Stimulated activated CD8-positive, alpha-beta memory T cell treated with anti-CD3 and anti-CD28 coated beads, Interleukin-12 subunit alpha, Interleukin-12 subunit beta, amount 100 ng/mL, for 24 hours (primary cell): ENCODE results near the gene CDH4.

ENCODE experiments used
- DNase-seq: peaks from one replicate; pipeline ENCODE4 v3.0.0-alpha.2; 2020; ENCODE audit errors: extremely low read depth

CDH4 gene

DNA sequence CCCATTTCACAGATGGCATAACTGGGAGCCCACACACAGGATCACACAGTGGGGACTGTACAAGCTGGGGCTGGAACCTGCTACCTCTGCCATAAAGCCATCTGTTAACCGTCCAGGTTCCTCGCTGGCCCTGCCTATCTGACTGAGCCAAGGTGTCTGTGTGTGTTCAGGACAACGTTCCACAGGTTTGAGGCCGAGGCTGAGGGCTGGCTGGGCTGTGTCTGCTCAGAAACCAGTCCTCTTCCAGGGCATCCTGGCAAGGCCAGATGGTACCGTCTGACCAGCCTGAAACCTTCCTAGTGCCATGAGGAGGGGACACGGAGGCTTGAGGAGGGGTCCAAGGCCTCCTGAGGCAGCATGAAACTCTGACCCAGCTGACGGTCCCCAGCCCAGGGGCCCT, 663.0 kb downstream of the CDH4 start:
- no peak for DNase-seq

DNA sequence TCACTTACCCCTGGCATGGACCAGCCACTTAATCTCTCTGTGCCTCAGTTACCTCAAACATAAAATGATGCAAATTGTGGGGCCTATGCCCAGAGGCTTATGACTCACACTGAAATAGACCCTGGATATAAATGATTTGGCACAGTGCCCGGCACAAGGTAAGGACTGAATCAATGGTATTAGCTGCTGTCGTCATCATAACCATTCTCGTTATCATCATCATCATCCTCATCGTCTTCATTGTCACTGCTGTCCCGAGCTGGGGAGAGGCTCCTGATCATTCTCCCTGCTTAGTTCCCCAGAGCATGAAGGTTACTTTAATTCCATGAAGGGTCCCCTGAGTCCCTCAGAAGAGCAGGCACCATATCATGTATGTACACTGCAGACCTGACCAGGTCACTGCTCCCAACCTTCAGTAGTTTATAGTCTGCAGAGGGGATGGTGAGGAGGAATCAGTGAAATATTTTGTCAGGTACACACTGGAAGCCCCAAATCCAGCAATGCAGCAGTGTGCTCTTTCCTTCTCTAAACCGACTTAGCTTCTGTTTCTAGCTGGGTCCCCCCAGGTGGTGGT, 664.3 kb downstream of the CDH4 start:
- no peak for DNase-seq

DNA sequence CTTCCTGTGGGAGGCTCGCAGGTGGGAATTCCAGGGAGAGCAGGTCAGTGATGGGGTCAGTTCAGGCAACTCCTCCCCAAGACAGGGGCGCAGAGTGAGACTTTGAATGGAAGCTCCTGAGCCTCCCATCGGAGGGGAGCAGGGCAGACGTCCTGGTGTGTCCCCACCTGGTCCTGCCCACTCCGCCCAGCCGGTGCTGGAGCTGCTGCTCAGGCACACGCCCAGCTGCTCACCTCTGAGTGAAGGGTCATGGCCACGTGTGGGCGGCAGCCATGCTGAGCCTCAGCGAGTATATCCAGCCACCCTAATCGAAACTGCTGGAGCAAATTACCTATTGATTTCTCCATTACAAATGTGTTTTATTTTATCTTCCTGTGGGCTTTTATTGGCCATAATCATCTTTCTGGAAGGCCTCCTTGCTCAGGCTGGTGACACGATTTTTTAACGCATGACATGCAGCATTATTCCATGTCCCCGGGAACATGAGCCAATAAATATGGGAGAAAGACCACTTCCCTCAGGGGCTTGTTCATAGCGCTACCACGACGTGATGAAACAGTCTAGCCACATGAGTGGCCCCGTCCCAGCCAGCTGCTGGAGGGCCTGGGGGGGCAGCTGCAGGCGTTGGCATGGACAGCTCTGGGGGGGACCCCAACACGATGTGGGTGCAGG, 665.5 kb downstream of the CDH4 start:
- DNase-seq: no peak

DNA sequence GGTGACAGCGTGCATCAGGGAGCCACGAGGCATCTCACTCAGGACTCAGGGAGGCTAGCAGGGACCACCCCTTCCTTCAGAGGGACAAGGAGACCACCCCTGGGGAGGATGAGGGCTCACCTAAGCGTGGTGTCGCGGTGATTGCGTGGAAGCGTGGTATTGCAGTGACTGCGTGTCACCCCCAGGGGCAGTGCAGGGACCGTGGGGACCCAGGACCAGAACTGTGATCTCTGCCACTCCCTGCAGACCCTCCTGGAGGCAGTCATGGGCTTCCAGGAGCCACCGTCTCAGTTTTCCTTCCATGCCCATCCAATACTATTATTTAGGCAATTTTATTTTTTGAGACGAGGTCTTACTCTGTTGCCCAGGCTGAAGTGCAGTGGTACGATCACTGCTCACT, 666.5 kb downstream of the CDH4 start:
- DNase-seq: no peak

DNA sequence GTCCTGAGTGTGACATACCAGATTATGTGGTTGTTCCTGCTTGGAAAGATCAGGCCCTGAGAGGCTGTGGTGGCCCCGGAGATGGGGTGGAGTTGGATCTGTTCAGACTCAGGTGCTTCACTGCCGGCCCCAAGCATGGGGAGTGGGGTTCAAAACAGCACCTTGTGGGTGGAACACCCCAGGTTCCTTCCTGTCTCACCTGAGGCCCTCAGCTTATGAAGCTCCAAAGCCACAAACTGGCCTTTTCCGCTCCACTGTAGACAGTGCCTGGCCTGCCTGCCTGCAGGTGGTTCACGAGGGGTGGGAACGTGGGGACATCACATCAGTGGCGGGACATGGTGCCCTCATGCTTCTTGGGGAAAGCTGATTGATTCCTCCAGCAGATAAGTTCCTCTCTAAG, 667.2 kb downstream of the CDH4 start:
- DNase-seq: no peak

DNA sequence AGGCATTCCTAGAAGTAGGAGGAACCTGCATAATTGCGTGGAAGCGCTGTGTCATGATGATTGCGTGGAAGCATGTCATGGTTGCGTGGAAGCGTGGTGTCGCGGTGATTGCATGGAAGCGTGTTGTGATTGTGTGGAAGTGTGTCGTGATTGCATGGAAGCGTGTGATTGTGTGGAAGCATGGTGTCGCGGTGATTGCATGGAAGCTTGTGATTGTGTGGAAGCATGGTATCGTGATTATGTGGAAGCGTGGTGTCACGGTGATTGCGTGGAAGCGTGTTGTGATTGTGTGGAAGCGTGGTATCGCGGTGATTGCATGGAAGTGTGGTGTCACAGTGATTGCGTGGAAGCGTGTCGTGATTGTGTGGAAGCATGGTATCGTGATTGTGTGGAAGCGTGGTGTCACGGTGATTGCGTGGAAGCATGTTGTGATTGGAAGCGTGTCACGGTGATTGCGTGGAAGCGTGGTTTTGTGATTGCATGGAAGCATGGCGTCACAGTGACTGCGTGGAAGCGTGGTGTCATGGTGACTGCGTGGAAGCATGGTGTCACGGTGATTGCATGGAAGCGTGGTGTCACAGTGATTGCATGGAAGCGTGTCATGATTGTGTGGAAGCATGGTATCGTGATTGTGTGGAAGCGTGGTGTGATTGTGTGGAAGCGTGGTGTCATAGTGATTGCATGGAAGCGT, 667.8 kb downstream of the CDH4 start:
- DNase-seq: no peak

DNA sequence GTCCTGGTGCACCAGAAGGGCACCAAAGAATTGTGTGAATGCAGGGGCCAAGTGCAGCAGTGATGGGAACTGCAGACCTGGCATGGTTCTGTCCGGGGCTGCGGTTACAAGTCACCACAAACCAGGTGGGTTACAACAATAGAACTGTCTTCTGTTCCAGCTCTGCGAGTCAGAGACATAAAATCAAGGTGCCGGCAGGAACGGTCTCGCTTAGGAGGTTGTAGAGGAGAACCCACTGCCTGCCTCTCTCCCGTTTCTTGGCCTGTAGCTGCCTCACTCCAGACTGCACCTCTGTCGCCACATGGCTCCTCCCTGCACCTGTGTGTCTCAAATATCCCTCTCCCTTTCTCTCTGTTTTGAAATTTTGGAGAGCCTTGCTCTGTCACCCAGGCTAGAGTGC, 670.4 kb downstream of the CDH4 start:
- DNase-seq: no peak

DNA sequence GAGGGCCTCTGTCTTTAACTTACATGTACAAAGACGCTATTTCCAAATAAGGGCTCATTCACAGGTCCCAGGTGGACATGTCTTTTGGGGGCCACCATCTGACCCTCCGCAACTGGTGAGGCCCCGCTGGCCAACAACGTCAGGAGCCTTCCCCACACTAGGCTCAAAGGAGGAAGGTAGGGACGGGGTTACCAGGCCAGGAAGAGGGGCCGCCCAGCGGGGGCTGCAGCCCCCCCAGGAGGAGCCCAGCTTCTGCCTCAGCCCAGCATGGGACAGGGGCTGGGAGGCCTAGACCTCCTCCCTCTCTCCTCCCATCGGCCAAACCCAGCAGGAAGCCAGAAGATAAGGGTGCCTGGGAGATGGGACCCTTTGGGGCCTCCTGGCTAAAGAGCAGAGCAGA, 670.9 kb downstream of the CDH4 start:
- no peak for DNase-seq

DNA sequence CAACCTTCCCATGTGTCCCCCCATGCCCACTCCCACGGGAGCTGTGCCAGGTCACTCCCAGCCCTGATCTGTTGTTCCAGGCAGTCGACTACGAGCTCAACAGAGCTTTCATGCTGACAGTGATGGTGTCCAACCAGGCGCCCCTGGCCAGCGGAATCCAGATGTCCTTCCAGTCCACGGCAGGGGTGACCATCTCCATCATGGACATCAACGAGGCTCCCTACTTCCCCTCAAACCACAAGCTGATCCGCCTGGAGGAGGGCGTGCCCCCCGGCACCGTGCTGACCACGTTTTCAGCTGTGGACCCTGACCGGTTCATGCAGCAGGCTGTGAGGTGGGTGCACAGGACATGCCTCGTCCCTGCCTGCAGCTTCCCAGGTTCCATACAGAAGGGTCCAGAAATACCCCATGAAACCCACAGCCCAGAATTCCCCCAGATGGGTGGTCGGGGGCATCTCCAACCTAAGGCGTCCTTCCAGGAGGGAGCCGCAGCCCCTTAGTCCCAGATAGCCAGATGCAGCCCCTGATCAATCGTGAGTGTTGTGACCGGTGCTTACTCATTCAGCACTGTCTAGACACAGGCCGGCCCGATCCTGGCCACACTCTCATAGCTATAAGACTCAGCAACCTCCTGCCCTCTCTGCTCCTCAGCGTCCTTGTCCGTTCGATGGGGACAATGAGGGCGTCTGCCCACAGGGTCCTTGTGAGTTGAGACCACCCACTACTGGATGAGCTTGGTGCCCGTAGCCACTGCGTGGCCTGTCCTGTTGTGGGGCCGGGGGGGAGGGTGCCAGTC, 671.5 kb downstream of the CDH4 start:
- DNase-seq: no peak

DNA sequence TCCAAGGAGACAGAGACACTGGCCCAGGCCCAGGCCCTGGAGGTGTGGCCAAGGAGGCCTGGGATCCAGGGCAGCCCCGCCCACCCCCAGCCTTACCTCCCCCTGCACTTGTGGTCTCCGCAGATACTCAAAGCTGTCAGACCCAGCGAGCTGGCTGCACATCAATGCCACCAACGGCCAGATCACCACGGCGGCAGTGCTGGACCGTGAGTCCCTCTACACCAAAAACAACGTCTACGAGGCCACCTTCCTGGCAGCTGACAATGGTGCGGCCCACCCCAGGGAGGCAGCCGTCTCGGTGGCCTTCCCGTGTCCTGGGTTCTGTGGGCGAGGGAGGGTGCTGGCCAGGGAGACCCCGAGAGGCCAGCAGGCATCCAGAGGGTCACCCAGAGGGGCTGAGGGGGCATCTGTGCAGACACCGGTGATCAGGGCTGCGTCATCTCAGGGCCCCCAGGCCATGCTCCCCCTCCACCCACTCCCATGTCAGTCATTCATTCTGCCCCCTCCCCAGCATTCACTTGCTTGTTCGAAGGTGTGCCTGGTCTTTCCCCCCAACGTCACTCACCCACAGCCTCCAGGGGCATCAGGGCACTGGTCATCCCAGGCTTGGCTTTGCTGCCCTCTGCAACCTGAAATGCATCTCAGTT, 672.3 kb downstream of the CDH4 start:
- no peak for DNase-seq

DNA sequence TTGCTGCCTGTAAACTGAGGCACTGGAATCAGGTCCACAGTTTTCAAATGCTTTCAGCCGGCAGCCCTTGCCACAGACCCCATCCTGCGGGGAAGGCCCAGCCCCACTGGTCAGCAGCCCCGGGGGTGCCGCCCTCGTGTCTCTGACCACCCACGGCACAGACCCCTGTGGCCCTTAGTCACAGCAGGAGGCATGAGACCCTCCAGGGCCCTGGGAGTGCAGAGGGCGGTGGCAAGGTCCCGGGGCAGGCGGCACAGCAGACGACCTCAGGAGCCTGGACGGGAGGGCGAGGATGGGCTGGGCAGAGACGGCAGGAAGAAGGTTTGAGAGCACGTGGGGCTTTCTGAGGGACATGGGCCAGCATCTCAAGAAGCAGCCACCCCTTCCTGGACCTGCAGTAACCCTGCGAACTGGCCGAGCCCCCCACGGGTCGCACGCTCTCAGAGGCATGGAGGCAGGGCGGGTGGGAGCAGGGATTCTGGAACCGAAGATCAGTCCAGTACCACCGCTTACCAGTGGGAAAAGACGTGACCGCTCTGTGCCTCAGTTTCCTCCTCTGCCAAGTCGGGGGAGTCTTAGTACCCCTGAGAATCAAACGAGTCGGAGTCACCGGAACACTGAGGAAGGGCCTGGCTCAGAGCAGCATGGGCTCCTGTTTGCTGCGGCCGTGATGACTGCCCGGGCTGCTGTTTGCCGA, 672.9 kb downstream of the CDH4 start:
- no peak for DNase-seq

DNA sequence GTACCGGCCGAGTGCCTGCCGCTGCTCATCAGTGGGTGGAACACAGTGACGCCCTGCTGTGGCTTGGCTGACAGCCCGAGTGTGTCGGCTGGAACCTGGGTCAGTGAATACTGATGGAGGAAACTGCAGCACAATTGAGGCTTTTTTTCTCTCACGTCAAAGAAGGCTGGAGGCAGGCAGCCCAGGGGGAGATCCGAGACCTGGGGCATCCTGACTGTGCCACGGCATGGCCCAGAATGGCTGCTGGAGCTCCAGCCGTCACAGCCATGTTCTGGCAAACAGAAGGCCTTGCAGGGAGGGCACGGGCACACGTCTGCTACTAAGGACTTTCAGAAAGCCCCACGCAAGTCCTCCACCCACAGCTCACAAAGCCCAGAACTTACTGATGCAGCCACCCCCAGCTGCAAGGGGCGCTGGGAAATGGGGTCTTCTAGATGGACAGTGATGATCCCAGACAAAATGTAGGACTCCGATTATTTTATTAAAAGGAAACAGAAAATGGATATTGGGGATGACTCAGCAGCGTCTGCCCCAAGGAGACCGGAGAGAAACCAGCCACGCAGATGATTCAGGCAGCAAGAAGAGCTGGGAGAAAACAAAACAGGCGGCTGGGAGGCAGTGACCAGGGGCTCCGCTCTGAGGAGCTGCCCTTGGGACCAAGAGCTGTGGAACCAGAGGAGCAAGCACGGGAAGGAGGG, 673.6 kb downstream of the CDH4 start:
- DNase-seq: no peak

DNA sequence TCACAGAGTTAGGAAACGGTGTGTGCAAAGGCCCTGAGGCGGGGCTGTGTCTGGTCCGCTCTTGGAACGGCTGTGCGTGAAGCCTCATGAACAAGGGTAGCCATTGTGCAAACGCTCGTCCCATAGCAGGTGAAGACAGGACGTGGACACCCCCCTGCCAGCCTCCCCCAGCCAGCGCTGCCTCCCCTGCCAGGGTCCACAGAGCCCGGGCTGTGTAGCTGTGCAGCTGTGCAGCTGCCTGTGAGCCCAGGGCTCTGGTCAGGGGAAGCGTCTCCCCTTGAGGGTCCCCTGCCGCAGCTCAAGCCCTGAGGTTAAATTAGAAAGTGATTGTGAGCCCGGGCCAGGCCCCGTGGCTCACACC, 674.2 kb downstream of the CDH4 start:
- DNase-seq: no peak

DNA sequence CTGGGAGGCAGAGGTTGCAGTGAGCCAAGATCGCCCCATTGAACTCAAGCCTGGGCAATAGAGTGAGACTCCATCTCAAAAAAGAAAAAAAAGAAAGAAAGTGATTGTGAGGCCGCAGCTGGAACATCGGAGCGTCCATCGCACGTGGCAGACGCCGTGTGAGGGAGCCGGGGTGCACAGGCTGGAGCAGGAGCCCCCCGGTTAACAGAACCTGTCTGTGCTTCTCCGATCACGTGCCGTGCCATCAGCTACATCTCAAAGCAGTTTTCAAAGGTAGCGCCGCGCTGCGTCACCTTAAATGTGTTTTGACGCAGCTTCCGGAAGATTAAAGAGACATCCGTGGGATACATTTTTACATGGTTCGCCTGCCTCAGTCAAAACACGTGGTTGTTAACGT, 674.7 kb downstream of the CDH4 start:
- DNase-seq: no peak

DNA sequence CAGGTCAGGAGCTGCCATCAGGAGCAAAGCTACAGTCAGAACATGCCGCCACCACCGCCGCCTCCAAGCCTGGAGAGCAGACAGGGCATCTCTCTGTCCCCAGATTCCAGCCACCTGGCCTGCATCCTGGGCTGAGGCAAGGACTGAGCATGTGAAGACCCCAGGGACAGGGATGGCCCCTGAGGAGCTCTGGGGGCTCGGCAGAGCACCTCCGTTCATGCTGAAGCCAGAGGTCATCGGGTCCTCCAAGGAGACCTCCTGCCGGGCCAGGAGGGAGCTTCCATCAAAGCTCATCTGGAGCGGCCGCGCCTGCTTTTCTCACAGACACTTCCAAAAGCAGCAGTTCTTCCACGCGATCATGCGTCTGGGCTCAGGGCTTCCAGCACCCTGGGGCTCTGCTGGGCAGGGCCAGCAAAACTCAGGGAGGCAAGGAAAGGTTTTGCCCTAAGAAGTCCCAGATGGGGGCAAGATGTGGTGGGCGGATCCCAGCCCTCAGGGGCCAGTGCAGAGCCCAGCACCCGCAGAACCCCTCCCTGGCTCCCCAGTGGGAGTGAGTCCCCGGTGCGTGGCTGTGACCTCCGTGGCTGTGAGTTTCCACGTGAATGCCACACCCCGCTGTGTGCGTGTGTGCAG, 675.2 kb downstream of the CDH4 start:
- no peak for DNase-seq

DNA sequence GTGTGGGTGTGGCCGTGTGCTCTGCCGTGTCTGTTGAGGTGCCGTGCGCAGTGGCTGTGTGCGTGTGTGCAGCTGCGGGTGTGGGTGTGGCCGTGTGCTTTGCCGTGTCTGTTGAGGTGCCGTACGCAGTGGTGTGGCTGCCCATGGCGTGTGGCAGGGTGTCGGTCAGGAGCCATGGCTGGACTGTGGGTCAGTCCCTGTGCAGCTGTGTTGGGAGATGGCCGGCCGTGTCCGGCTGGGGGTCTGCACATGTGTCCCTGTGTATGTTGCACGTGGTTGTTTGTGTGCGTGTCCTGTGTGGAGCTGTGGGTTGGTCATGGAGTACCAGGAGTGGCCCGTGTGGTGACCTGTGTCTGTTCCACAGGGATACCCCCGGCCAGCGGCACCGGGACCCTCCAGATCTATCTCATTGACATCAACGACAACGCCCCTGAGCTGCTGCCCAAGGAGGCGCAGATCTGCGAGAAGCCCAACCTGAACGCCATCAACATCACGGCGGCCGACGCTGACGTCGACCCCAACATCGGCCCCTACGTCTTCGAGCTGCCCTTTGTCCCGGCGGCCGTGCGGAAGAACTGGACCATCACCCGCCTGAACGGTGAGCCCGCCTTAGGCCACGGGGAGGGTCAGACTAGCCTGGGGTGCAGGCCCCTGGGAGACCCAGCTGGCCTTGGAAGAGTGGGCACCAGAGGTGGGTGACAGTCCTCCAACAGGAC, 675.9 kb downstream of the CDH4 start:
- no peak for DNase-seq

DNA sequence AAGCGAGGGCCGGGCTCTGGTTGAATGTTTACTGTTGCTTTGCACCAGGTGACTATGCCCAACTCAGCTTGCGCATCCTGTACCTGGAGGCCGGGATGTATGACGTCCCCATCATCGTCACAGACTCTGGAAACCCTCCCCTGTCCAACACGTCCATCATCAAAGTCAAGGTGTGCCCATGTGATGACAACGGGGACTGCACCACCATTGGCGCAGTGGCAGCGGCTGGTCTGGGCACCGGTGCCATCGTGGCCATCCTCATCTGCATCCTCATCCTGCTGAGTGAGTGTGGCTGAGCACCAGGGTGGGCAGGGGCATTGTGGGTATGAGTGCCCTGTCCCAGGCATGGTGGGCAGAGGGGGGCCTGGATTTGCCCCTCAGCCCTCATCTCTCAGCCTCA, 677.5 kb downstream of the CDH4 start:
- no peak for DNase-seq

DNA sequence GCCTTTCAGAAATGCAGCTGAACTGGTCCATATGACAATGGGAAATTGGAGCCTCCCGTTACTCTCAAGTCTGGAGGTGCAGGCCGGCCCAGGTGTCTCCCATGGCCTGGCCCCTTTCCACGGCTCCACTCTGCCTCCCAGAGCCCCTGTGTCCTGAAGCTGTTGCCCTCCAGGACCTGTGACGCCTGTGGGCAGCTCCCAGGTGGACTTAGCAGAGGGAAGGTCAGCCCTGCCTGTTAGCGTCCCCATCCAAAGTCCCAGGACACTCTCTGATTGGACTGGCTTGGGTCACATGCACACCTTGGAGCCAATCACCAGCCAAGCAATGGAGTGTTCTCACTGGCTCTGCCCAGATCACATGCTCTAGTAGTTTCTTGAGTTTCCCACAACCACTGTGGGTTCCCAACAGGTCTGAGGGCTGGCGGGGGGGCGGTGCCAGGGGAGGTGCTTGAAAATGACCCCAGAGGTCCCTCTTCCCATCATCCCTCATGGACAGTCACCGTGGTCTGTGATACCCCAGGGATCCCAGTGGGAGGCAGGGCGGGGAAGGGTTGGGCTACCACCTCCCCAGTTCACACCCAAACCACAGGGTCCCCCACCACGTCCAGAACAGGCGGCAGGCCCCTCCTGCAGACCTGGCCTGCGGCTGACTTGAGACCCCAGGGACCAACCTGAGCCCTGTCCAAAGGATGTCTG, 678.1 kb downstream of the CDH4 start:
- no peak for DNase-seq

DNA sequence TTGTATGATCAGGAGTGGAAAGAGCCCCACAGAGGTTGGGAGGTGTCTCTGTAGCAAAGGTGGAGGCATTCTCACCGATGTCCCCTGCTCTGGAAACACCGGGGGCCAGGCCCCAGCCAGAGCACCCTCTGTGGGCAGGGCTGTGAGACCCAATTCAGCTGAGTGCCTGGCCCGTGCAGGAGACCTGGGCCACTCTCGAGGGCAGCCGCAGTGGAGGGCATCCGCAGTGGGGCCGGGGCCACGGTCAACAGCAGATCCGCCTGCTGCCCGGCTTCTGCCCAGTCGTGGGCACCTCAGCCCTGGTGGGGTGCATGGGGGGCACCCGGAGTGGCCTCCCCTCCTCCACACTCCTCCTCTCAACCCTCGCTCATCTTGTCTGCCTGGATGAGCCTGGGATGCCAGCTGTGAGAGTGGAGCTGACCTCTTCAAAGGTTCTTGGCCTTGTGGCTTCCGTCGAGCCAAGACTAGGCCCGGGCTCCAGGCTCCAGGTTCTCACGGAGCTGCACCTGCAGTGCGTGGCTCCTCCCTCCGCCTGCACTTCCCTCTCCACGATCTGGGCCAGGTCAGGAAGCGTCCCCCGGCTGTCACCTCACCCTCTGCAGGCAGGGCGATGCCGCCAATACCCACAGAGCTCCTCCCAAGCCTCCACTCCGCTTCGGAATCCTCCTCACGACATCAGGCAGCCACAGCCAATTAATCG, 678.9 kb downstream of the CDH4 start:
- DNase-seq: no peak
